ENCODE measurements around the gene CHST13.

Gene CHST13

DNA sequence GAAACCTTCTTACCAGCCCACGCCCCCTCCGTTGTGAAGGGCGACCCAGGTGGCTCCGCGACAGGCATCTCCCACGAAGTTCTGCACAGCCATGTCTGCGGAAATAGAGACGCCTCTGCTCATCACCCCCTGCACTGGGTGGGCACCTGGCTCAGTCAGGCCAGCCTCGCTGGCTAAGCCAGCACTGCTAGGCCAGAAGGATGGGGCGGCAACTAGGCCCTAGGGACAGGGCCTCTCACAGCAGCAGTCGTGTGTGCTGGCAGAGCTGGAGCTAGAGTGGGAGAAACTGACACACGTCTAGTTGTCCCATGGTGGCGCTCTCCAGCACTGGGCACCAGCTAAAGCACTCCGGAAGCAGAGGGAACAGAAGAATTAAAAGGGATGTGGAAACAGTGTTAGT lies 35.8 kb upstream of the CHST13 start:
- DNase-seq (ENCODE audit: low read depth, low spot score), result no peak

DNA sequence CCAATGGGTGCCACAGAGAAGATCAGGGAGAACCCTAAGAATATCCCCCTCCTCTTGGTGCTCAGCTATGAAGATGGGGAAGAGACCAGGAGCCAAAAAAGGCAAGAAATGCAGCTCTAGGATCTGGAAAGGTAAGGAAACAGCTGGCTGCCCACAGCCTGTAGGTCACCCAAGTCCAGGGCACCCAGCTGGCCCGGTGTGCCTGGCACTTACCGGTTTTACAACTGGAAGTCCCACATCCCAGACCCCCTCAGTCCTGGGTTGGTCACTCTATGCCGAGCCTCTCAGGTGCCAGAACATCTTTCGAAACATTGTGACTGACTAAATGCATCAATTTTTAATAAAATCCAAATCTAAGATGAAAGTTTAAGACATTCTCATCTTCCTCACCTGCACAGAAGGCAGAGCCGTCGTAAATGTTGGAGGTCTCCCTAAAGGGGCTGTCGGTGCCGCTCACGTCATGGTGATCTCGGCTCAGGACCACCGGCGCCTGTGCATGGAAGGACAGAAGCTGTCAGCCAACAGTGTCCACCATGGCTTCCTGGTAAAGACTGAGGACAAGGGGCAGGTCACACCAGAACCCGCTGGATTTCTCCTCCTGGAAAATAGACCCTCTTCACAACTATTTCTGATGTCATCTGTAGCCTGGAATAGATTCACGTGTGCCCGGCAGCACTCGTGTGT lies 34.9 kb upstream of the CHST13 start:
- DNase-seq (ENCODE audit: low read depth, low spot score), result no peak

DNA sequence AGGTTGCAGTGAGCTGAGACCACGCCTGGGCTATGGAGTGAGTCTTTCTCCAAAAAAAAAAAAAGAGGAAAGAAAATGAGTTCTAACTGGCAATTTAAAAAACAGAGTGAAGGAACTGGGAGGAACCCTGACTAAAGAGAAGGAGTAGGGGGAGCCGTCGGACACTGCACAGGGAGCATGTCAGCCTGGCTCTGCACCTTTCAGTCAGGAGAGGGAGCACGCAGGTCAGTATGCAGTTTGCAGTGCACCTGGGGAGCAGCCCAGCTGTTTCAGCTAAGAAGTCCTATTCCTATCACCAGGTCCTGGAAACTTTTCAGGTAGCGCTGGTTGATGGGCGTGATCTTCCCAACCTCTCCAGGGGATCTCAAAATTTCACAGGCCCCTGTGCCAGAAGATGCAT lies 33.3 kb upstream of the CHST13 start:
- no peak for DNase-seq (ENCODE audit: low read depth, low spot score)

DNA sequence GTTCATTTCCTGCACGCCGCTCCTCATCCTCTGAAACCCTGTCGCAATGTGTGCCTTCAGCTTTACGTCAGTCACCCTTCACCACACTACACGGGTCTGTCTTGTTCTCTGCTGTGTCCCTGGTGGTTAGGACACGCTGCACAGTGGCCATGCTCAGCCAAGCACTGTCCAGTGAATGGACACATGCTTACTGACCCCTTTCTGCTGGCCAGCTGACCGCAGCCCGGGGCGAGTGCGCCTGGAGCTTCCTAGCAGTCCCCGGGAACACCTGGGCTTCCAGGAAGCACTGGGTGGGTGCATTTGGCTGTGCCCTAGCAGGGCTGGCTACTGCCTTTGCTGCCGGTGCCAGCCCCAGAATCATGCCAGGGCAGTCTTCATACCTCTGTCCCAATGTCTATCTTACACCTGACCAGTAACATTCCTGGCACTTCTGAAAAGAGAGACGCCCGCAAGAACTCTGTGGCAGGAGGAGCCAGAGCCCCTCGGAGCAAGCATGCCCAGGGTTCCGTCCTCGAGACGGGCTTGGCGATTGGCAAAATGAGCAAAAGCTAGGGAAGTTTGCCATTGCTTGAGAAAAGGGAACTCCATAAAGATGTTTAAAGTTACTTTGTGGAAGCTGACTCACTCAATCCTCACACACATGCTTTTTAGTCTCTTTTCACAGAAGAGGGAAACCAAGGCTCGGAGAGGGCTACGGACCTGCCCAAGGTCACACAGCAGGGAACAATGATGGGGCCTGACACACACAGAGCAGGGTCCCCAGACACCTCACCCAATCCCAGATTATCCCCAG lies 32.5 kb upstream of the CHST13 start:
- DNase-seq (ENCODE audit: low read depth, low spot score), result no peak

DNA sequence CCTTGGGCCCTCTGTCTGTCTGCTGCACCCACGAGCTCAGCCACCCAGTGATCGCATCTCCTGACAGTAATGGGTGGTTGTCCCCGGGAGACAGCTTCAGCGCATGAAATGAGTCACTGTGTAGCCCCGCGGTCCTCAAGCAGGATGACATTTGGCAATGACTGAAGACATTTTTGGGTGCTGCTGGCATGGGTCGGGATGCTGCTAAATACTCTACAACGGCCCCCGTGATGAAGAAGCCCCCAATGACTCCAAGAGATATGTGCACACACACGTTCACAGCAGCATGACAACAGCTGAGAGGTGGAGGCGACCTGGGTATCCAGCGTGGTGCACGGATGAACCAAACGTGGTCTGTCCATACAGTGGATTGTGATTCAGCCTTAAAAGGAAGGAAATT lies 30.9 kb upstream of the CHST13 start:
- no peak for DNase-seq (ENCODE audit: low read depth, low spot score)

DNA sequence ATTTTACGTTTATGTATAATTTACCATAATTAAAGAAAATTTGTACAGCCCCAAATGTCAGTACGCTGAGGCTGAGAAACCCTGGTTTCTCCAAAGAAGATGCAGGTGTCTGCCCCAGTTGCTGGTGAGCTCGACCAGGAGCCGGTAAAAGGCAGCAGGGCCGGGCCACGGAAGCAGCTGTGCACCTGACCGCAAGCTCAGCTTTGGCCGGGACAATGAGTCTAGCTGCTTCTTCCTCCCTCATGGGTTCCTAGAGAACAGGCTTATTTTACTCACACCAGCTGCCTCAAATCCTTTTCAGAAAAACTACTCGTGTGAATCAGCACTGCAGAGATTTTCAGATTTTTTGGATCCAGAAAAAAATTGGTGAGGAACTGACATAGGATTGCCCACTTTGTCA lies 30.2 kb upstream of the CHST13 start:
- no peak for DNase-seq (ENCODE audit: low read depth, low spot score)

DNA sequence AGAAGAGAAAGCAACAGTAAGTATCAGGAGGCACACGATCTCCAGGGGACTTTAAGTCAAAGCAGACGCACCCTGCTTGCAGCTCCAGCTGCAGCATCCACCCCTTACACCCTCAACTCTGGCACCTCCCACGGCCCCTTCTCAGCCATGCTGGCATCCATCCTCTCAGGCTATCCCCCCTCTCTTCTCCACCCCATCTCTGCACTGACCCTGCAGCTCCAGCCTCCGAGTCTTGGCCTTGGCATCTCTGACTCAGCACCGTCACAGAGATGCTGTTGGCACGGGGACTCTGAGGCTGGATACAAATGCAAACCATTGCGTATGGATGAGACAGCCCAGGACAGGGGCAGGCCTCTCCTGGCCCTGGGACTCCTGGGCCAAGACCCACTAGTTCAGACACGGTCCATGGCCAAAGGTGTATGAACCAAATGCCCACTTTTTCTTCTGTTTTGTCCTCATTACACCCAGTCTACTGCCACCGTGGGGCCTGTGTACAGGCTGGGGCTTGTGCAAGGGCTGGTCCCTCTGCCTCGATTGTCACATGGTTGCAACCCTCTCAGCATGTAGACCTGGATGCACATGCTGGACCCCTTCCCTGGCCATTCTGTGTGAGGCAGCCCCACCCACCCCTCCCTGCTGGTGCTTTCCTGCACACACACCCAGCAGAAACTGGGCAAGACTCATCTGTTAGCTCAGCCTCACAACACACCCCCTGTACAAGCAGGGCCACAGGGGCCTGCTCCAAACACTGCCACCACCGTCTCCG lies 29.6 kb upstream of the CHST13 start:
- DNase-seq (ENCODE audit: low read depth, low spot score), result no peak

DNA sequence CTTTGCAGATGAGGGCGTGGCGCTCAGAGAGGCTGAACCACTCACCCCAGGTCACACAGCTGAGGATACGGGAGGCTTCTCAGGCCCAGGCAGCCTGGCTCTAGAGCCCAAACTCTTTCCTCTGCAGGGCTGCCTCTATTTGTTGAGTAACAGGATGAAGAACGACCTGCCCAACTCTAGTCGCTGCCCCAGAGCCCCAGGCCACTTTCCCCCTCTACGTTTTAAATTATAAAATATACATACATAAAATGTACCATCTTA lies 29.1 kb upstream of the CHST13 start:
- DNase-seq (ENCODE audit: low read depth, low spot score), result no peak

DNA sequence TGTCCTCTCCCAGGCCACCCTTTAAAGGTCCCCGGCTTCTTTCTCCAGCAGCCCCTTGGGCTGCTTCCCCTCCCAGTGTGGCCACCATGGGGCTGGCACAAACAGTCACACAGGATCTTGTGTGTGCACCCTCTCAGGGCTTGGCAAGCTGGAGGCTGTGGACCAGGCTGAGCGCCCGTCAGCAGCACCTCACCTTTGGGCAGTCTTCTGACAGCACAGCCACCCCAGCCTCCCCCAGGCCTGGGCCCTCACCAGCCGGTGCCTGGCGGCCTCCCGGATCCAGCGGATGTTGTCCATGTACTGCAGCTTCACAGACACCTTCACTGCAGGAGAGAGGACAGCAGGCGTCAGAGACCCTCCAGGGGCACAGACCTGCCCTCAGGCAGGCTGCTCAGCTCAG lies 28.2 kb upstream of the CHST13 start:
- no peak for DNase-seq (ENCODE audit: low read depth, low spot score)

DNA sequence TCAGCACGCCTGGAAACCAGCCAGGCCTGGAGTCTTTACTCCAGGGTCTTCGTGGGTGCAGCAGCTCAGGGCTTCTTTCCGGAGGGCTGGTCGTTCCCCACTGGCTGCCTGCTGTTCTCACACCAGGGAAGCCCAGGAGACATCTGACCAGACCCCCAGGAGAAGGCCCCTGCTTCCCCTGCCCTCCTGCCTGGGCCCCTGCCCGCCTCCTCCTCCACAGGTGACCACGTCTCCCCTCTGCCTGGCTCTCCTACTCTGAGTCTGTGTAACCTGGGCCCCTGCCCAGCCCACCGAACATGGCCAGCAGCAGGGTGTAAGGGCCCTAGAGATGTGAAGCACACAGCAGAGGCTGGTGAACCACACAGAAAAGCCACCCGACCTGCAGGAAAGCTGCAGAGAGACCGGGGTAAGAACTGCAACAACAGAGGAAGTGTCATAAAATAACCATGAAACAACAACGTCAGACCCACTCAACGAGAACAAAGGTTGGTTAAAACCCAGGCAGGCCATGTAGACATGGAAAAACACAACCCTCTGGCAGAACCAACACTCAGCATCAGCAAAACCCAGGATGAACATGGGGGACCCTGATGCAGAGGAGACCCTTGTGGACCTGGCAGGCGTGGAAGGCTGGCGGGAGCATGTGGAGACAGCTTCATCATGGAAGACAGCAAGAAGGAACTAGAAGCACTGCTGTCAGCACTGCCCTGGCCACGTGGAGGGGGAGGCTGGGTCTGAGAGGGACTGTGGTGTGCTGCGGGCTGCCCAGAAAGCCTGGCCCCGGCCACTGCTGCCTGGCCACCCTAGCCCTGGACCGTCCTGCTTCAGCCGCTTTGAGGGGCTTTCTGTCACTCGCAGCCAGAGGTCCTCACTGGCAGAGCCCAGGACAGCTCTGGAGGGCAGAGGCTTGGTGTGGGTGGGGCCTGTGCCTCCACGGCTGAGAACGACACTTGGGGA lies 26.8 kb upstream of the CHST13 start:
- DNase-seq (ENCODE audit: low read depth, low spot score), result no peak

DNA sequence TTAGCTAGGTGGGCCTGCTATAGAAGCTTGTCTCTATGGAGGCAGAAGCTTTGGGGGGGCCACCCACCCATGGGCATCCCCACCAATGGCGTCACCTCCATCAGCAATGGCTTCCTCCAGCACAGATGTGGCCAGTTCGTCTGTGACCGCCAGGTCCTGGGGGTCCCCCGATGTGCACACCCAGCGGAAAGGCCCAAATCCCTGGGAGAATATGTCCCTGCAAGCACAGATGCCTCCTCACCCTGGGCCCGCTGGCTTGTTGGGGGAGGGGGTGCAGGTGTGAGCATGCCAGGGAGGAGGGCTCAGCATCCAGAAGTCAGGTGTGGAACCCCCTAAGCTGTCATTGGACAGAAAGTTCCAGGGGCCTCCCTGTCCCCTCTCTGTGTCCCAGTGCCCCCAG lies 26.0 kb upstream of the CHST13 start:
- DNase-seq (ENCODE audit: low read depth, low spot score), result no peak

DNA sequence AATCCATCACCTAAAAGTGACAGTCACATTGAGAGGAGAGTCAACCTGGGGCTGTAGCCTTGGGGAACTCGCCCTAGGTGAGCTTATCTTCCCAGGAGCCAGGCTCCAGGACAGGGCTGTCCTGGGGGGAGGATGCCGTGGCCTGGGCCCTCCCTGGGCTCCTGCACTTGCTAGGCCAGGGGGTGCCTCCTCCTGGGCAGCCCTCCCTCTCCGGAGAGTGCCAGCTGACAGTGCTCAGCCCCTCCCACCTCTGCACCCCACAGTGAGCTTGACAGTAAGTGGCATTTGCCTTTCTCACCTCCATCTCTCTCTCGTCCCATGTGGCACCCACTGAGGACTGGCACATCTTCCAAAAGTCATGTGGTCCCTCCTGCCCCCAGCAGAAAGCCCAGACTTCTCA lies 25.5 kb upstream of the CHST13 start:
- DNase-seq (ENCODE audit: low read depth, low spot score), result no peak

DNA sequence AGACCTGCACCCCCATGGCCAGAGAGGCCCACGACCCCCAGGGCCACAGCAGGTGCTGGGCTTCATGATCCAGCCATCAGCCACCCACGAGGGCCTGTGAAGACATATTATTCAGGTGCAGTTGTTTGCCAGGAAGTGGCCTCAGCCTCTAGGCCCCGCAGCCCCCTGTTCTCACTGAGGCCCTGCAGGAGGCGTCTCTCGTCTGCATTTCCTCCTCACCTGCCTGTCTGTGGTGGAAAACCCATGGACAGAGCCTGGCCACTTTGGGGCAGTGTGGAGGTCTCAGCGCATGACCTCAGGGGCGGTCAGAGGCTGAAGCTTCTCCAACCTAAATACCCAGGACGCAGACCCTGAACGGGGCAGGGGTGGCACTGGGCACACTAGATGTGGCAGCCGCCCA lies 25.0 kb upstream of the CHST13 start:
- DNase-seq (ENCODE audit: low read depth, low spot score), result no peak

DNA sequence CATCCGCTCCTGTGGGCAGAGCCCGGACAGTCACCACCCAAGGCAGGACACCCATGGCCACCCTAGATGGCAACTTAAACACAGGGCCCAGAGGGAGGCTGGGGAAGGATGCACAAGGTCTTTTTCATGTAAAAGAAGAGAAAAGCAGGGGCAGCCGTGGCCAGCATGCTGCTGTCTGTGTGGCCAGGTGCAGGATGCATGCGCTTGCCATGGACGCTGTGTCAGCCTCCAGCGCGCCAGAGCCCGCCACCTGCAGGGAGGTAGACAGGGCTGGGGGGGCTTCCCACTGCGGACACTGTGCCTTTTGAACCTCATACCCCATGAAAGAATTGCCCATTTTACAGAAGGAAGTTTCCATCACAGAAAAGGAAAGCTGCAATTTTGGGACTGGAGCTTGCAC lies 24.6 kb upstream of the CHST13 start:
- no peak for DNase-seq (ENCODE audit: low read depth, low spot score)

DNA sequence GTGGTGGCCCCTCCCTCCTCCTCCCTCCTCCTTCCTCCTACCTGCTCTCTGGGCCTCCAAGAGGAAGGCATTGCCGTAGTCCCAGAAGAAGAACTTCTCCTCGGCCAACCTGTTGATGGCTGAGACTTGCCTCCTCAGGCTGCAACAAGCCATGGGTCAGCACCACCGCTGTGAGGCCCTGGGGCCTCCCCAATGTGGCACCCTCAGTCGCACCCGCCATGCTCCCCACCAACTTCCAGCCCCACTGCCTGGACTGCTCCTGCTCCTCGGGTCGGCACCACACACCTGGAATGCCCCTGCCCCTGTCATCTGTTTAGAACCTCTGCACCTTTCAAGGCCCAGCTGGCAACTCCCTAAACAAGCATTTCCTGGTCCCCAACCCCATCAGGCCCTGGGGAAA lies 23.9 kb upstream of the CHST13 start:
- no peak for DNase-seq (ENCODE audit: low read depth, low spot score)

DNA sequence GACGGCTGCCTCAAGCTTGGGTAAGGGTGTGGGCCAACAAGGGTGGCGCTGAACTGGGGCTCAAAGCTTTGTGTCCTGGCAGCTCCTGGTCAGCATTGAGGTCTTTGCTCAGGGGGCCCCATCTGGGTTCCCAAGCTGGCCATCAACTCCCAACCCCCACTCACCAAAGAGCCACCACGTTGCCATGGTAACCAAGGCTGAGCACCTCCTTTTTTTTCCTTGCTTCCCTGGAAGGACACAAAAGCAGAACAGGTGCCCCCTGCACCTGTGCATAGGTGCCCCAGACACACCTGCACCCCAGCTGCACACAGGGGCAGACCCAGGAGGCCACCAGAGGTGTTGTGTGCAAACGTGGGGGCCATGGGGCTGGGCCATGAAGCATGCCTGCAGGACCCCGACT lies 22.9 kb upstream of the CHST13 start:
- no peak for DNase-seq (ENCODE audit: low read depth, low spot score)

DNA sequence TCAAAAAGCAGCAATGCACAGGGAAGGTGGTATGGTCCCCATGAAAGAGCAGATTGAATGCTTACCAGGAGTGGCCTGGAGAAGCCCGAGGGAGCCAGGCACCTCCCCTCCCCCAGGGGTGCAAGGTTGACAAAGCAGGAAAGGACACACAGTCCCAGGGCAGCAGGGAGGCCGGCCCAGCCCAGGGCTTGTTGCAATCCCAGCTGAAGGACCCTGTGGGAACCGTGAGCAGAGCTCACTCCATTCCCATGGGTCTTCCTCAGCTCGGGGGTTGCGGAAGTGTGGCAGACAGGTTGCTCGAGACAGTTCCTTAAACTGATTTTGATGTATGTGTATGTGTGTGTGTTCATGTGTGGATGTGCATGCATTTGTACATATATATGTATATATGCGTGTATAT lies 22.2 kb upstream of the CHST13 start:
- no peak for DNase-seq (ENCODE audit: low read depth, low spot score)

DNA sequence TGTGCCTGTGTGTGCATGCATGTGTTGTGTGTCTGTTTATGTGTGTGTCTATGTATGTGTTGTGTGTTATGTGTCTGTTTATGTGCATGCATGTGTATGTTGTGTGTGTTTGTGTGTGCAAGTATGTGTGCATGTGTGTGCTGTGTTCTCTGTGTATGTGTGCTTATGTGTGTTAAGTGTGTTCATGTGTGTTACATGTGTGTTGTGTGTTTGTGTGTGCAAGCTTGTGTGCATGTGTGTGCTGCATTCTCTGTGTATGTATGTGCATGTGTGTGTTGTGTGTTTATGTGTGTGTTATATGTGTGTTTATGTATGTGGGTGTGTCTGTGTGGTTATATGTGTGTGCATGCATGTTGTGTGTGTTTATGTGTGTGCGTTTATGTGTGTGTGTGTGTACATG lies 21.3 kb upstream of the CHST13 start:
- DNase-seq (ENCODE audit: low read depth, low spot score), result no peak

DNA sequence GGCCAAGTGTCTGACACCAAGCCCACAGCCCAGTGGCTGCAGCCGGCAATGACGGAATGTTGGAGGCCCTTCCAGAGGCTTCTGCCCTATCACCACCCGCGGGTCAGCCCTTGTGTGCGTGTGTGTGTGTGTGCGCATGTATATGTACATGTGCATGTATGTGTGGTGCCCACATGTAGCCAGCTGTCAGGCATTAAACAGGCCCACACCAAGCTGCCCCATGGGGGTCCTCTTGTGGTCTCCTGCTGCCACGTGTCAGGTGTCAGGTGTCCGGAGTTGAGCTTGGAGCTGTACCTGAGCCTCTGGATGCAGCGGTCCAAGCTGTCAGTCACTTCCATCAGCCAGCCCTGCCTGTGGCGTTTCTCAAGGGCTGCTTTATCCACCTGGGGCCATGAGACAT lies 20.3 kb upstream of the CHST13 start:
- no peak for DNase-seq (ENCODE audit: low read depth, low spot score)

DNA sequence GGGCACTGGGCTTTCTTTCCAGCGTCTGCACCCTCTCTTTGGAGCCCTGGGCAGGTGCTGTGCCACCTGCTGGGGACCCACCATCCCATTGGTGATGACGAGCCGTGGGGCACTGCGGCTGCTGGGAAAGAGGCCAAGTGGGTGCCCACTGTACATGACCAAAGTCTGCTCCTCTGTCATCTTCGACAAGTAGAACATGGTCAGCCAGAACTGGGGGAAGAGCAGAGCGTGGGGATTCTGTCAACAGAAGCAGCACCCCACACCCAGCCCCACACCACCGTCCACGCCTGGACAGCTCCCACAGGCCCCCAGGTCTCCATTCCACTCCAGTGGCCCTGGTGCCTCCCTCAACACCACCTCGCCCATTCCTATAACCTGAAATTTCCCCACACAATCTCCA lies 16.1 kb upstream of the CHST13 start:
- DNase-seq (ENCODE audit: low read depth, low spot score), result no peak

DNA sequence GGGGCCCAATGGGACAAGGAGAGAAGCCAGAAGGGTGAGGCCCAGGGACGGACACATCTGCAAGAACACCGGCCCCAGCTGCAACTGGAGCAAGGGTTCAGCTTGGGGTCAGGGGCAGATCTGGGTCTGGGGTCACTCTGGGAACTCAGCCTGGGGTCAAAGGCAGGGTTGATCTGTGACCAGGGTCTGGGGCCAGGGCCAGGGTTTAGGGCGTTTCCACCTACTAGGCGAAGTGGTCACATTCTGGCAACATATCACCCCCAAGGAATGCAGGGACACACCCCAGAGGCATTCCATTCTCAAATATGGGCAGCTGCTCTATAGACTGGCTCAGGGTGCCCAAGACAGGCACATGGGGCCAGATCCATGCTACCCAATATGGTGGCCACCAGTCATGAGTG lies 15.4 kb upstream of the CHST13 start:
- no peak for DNase-seq (ENCODE audit: low read depth, low spot score)

Measured in activated naive CD8-positive, alpha-beta T cell treated with anti-CD3 and anti-CD28 coated beads, Interleukin-2, amount 50 U/mL, for 16 hours (primary cell).